NT2/D1 (cell line): Measurements from ENCODE around the gene SPATA31D1.

Source experiments
- DNase-seq: peaks from one replicate; pipeline ENCODE4 v3.0.0-alpha.2; 2011; ENCODE audit warnings: low read depth, low spot score
- H3K27me3 ChIP-seq: 2 replicates; pipeline ENCODE4 v1.6.0; 2011; ENCODE audit warnings: mild to moderate bottlenecking; ENCODE audit not compliant: insufficient read length, insufficient read depth
- H3K36me3 ChIP-seq: 2 replicates; pipeline ENCODE4 v1.6.1; 2011; ENCODE audit warnings: mild to moderate bottlenecking, low read length, mixed read lengths; ENCODE audit not compliant: insufficient read depth, insufficient read length
- H3K4me1 ChIP-seq: 2 replicates; pipeline ENCODE4 v1.5.1; 2011; ENCODE audit not compliant: insufficient read depth, insufficient read length
- H3K4me3 ChIP-seq: 2 replicates; pipeline ENCODE4 v1.5.1; 2011; ENCODE audit warnings: low read depth; ENCODE audit not compliant: insufficient read length
- H3K9ac ChIP-seq: 2 replicates; pipeline ENCODE4 v1.6.0; 2011; ENCODE audit warnings: low read depth; ENCODE audit not compliant: insufficient read length
- H3K9me3 ChIP-seq: 2 replicates; pipeline ENCODE4 v1.5.1; 2011; ENCODE audit warnings: mild to moderate bottlenecking, low read length; ENCODE audit not compliant: insufficient read depth
- SUZ12 ChIP-seq: IDR thresholded peaks from 2 replicates; pipeline ENCODE4 v1.6.1; 2011; ENCODE audit not compliant: insufficient read length, insufficient read depth; ENCODE audit errors: extremely low read depth
- YY1 ChIP-seq: IDR thresholded peaks from 2 replicates; pipeline ENCODE4 v1.6.1; 2011; ENCODE audit not compliant: insufficient read length, insufficient read depth
- ZNF274 ChIP-seq: IDR thresholded peaks from 2 replicates; pipeline ENCODE4 v1.6.1; 2011; ENCODE audit warnings: mild to moderate bottlenecking, low read depth, low read length

SPATA31D1 gene

DNA sequence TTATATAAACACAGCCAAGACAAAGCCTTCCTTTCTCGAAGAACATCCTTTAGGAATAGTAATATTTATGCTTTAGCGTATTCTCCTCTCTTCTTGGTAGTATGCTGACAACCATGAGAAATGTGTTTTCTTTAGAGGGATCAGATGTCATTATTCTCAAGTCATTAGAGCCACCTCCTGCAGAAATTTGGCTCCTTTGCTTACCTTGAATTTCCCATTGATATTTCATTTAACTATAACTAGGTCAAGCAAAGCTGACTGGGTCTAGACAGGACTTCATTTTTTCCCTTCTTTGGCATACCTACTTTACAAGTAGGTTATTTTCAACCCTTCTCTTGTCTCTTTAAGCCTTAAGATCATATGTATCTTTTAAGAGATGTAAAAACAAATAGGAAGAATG, 50.3 kb downstream of the SPATA31D1 start:
- Histone ChIP-seq H3K9ac (no peak overlapping the region), H3K9me3 (no peaks in the 10 kb centered on the region), H3K27me3 (no peaks in the 10 kb centered on the region), H3K4me1 (no peaks in the 10 kb centered on the region), H3K4me3 (no peak overlapping the region), H3K36me3 (no peaks in the 10 kb centered on the region)
- TF ChIP-seq ZNF274 (no peak), SUZ12 (no peak), YY1 (no peak)
- DNase-seq, result no peak
